ENCODE results near the gene ZDHHC14.

GRCh38 chr6:157525292-157525889, 144.4 kb downstream of the ZDHHC14 start:
- no peak for TF ChIP-seq POLR2A (IDR thresholded peaks at IDR 0.05)
- TF ChIP-seq, protein P1, sequence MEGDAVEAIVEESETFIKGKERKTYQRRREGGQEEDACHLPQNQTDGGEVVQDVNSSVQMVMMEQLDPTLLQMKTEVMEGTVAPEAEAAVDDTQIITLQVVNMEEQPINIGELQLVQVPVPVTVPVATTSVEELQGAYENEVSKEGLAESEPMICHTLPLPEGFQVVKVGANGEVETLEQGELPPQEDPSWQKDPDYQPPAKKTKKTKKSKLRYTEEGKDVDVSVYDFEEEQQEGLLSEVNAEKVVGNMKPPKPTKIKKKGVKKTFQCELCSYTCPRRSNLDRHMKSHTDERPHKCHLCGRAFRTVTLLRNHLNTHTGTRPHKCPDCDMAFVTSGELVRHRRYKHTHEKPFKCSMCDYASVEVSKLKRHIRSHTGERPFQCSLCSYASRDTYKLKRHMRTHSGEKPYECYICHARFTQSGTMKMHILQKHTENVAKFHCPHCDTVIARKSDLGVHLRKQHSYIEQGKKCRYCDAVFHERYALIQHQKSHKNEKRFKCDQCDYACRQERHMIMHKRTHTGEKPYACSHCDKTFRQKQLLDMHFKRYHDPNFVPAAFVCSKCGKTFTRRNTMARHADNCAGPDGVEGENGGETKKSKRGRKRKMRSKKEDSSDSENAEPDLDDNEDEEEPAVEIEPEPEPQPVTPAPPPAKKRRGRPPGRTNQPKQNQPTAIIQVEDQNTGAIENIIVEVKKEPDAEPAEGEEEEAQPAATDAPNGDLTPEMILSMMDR (IDR thresholded peaks at IDR 0.05): no peak
